GM12892 (cell line): Measurements from ENCODE around the gene GAB2.
"Not testable (repeated sequence)": the region's sequence is repeated elsewhere in the genome, so short reads cannot be mapped to it uniquely, and the experiment has no call there.

Source experiments
- DNase-seq: peaks from one replicate; pipeline ENCODE4 v3.0.0; 2011; ENCODE audit not compliant: insufficient read length
- FAIRE-seq: peaks from 2 replicates; lab custom pipeline; 2011; peaks lifted over from hg19 to GRCh38; lab: Jason Lieb, UNC
- POLR2A ChIP-seq: IDR thresholded peaks from 2 replicates; pipeline ENCODE4 v1.6.1; 2011; ENCODE audit warnings: low read depth, low read length, control low read depth
- POLR2AphosphoS5 ChIP-seq: IDR thresholded peaks from 2 replicates; pipeline ENCODE4 v1.6.1; 2011; ENCODE audit warnings: low read depth, low read length, control low read depth
- TAF1 ChIP-seq: IDR thresholded peaks from 2 replicates; pipeline ENCODE4 v1.6.1; 2011; ENCODE audit warnings: low read depth, mild to moderate bottlenecking, control low read depth, low read length, borderline replicate concordance

Gene GAB2

DNA sequence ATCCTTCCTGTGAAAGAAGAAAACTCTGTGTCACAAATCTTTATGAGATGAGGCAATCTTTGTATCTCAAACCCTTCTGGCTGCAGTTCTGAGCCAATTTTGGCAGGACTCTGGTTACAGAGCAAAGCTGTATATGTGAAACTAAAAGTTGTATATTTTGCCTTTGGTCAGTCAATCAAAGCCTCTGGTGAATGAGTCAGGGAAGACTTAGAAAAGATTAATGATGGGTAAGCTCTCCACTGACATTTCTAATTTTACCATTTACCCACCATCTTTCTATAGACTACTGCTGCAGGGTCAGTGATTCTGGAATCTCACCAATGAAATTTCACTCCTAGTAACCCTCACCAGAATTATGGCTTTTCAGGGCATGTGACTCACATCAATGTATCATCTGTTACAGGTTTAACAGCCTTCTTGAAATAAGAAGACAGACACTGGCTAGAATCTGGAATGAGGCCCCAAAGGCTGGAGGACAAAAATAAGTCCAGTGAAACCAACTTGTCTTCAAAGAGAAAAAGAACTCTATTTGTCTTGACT, 185.6 kb downstream of the GAB2 start:
- no peak for FAIRE-seq

DNA sequence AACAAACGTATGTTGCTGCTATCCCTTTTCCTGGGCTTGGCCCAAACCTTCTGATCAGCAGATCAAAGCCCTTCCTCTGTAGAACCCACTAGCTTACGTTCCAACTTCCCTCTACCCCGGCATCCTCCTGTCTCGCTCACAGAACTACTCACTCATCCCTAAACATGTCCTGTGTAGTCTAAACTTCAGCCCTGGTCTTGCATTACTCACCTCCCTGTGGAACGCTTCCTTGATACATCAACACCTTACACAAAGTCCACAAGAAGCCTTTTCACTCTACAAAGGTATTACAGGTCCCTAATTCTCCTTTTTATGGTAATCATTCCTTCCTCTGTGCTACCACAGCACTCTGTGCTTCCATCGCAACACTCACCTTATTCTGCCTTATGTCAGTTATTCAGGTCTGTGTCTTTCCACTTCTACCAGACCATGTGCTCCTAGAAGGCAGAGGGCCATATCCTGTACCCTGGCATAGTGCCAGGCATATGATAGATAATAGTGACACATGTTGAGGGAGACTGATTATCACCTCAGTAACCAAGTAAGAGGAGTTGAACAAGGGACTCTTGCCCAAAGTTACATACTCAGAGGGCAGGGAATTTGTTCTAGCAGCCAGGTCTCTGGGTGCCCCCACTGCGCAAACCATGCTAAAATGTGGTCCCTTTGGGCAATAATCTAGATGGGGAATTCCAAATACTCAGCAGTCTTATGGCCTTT, 187.3 kb downstream of the GAB2 start:
- no peak for TF ChIP-seq POLR2AphosphoS5
- TF ChIP-seq POLR2A: no peak
- TF ChIP-seq TAF1: no peak
- peak; percentile 46 for FAIRE-seq
- DNase-seq: no peak

More for the DNA sequence above, 185.6 kb downstream of the GAB2 start:
- no peak for DNase-seq
- no peak for TF ChIP-seq TAF1
- TF ChIP-seq POLR2AphosphoS5: no peak
- no peak for TF ChIP-seq POLR2A

- DNase-seq: no peak
- TF ChIP-seq TAF1: no peak
- no peak for TF ChIP-seq POLR2A
- no peak for TF ChIP-seq POLR2AphosphoS5
- no peak for FAIRE-seq
Measured at GRCh38 chr11:78229106-78229505, 188.5 kb downstream of the GAB2 start.

- FAIRE-seq (peak; percentile 88), DNase-seq (peak; percentile 52)
- no peak for TF ChIP-seq POLR2AphosphoS5
- TF ChIP-seq POLR2A: no peak
- no peak for TF ChIP-seq TAF1
Measured at GRCh38 chr11:78228467-78228866, 189.2 kb downstream of the GAB2 start.

DNA sequence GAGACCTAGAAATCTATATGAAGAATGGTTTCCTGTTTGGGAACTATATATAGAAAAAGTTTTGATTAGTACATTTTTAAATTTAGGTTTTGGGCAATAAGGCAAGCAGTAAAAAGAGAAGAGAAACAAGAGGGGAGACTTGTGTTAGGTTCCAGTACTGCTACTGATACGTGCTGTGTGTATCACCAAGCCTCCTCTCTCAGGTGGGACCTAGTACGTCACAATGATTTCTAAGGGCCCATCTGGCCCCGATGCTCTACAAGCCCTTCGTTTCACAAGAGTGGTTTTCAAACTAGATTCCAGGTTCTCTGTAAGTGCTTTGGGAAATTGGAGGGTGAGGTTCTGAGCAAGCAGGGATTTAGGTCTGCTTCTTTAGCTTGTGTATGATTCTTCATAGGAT, 189.7 kb downstream of the GAB2 start:
- DNase-seq (no peak), FAIRE-seq (peak; percentile 67)
- no peak for TF ChIP-seq TAF1
- TF ChIP-seq POLR2AphosphoS5: no peak
- TF ChIP-seq POLR2A: no peak

- DNase-seq (no peak), FAIRE-seq (peak; percentile 70)
- TF ChIP-seq POLR2AphosphoS5 (no peak), TAF1 (no peak), POLR2A (no peak)
Measured at GRCh38 chr11:78226684-78227680, 190.6 kb downstream of the GAB2 start.

DNA sequence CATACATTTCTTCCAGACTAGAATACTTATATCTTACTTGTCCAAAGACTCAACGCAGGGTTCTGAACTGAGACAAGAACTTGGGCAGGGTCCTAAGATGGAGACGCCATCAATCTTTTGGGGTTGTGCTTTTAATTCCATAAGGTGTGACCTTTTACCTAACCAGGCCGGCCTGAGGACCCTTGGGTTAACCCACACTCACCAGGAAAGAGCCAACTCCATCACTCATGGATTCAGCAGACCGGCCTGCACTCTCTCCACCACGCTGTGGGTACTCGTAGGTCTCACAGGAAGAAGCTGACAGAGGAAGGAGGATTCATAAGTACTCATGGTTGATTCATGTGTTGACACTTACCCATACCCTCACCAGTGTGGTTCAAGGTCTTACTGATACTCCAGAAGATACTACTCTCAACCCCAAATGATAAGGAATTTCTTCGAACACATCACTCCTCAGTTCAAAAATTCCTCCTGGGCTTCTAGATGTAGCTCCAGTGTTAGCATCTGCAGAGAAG, 192.7 kb downstream of the GAB2 start:
- TF ChIP-seq POLR2A: no peak
- no peak for FAIRE-seq

GRCh38 chr11:78224506-78224905, 193.1 kb downstream of the GAB2 start:
- DNase-seq (no peak), FAIRE-seq (no peak)
- no peak for TF ChIP-seq POLR2A
- no peak for TF ChIP-seq TAF1
- TF ChIP-seq POLR2AphosphoS5: no peak

More for the DNA sequence above, 192.7 kb downstream of the GAB2 start:
- no peak for DNase-seq

DNA sequence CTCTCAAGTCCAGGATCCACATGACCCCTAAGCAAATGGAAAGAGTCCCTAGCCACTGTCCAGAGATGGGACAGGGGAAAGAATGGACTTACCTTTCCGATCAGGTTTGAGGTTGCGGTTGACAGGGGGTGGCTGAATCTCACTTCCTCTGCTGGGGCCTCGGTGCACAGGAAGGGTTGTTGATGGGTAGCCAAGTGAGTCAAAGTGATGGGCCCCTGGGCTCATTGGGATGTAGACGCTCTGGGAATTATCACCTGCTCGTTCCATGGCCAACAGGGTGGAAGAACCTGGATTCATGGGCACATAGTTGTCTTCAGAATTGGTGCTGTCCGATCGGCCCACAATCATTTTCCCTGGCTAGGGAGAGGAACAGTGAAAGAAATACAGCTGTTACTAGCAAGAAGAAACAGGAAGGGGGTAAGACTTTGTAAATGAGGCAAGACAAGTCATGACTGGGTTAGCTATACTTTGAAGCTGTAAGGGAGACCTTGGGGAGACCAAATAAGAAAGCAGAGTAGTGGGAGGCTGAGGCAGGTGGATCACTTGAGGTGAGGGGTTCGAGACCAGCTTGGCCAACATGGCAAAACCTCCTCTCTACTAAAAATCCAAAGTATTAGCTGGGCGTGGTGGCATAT, 194.2 kb downstream of the GAB2 start:
- peak; percentile 95 for FAIRE-seq
- peak; percentile 47 for DNase-seq
- TF ChIP-seq TAF1 (no peak), POLR2A (no peak), POLR2AphosphoS5 (no peak)

- FAIRE-seq, DNase-seq: not testable (repeated sequence)
Measured at GRCh38 chr11:78222726-78223125, 194.9 kb downstream of the GAB2 start.
